Caco-2 (cell line): ENCODE results near the gene CCT5. TPM values are rescaled to one million over a fixed set of nuclear protein-coding genes. Genes with fewer than 3 reads are reported as not detected.

Experiments used
- BruUV-seq: library from RNA; stranded (reverse); fragments of 400-500 nt; replicated peaks from 2 replicates; lab custom pipeline; 2021; lab: Mats Ljungman, UMichigan
- CTCF ChIA-PET: fragments of 300-600 bp; sonication (Branson Sonifier 250); formaldehyde crosslinking; loops from one replicate; lab custom pipeline; 2022; ENCODE audit warnings: antibody characterized with exemption; lab: Charles Lee
- POLR2A ChIA-PET: fragments of 300-600 bp; sonication (Branson Sonifier 250); formaldehyde crosslinking; loops from one replicate; lab custom pipeline; 2022; ENCODE audit warnings: antibody characterized with exemption; lab: Charles Lee
- DNase-seq, 2 experiments: peaks; one replicate each; pipeline versions ENCODE4 v3.0.0 to v3.0.0-alpha.2; 2020 to 2022
- H3K27me3 ChIP-seq: replicated peaks from 2 replicates; pipeline ENCODE4 v1.6.0; 2011; ENCODE audit warnings: low read length; ENCODE audit not compliant: control insufficient read depth, insufficient read depth
- H3K36me3 ChIP-seq: 2 replicates; pipeline ENCODE4 v1.5.1; 2011; ENCODE audit warnings: low read length; ENCODE audit not compliant: control insufficient read depth, insufficient read depth
- H3K4me1 ChIP-seq: fragments of 250-450 bp; sonication (Bioruptor Pico); 2 replicates; pipeline ENCODE4 v1.5.1; 2020; ENCODE audit warnings: mild to moderate bottlenecking
- H3K4me3 ChIP-seq: 2 replicates; pipeline ENCODE4 v1.5.1; 2011; ENCODE audit warnings: low read depth, mild to moderate bottlenecking, control low read depth, low read length
- H3K9me3 ChIP-seq: fragments of 250-450 bp; sonication (Bioruptor Pico); 2 replicates; pipeline ENCODE4 v1.5.1; 2020; ENCODE audit warnings: mild to moderate bottlenecking, moderate library complexity
- H3K27ac Mint-ChIP-seq: one replicate; pipeline ENCODE4 v1.8.0; 2022; ENCODE audit warnings: mixed read lengths; ENCODE audit not compliant: unreplicated experiment
- H3K27me3 Mint-ChIP-seq: one replicate; pipeline ENCODE4 v1.8.0; 2022; ENCODE audit warnings: mixed read lengths; ENCODE audit not compliant: insufficient read depth, unreplicated experiment
- H3K36me3 Mint-ChIP-seq: one replicate; pipeline ENCODE4 v1.8.0; 2022; ENCODE audit warnings: mild to moderate bottlenecking, mixed read lengths; ENCODE audit not compliant: insufficient read depth, unreplicated experiment
- H3K4me1 Mint-ChIP-seq: one replicate; pipeline ENCODE4 v1.8.0; 2022; ENCODE audit warnings: low read depth, mixed read lengths; ENCODE audit not compliant: unreplicated experiment
- H3K4me3 Mint-ChIP-seq: one replicate; pipeline ENCODE4 v1.8.0; 2022; ENCODE audit warnings: mild to moderate bottlenecking, moderate library complexity, mixed read lengths; ENCODE audit not compliant: unreplicated experiment
- H3K9me3 Mint-ChIP-seq: one replicate; pipeline ENCODE4 v1.8.0; 2022; ENCODE audit warnings: mixed read lengths; ENCODE audit not compliant: unreplicated experiment
- CTCF ChIP-seq, 2 experiments: fragments of 200-600 bp in 1 of 2; IDR thresholded peaks; 1 replicate in 1 of 2; 2 replicates in 1 of 2; pipeline versions ENCODE4 v1.5.1 to v1.8.0; 2011 to 2022; ENCODE audit warnings: antibody characterized with exemption in 1 of 2, control low read depth in 1 of 2, inconsistent platforms in 1 of 2, low read depth in 1 of 2, low read length in 1 of 2, mild to moderate bottlenecking in 1 of 2, moderate library complexity in 1 of 2; ENCODE audit not compliant: insufficient read depth in 1 of 2, severe bottlenecking in 1 of 2, unreplicated experiment in 1 of 2
- intact Hi-C: fragments of 100-400 bp; cut with micrococcal nuclease; formaldehyde crosslinking; loops from one replicate; pipeline ENCODE4 v1.10.0; 2022; ENCODE audit not compliant: unreplicated experiment
- total RNA-seq: library from RNA; stranded (reverse); gene quantifications from 2 replicates; pipeline ENCODE4 v1.2.3, GENCODE V29; 2022

CCT5 gene
- total RNA-seq, 1 experiment from 2014 or later: 462 TPM

GRCh38 chr5:10293907-10294662 is 44.0 kb downstream of the CCT5 start:
- H3K4me3 Mint-ChIP-seq: no peak overlapping the region
- no peaks in the 10 kb centered on the region for H3K36me3 Mint-ChIP-seq
- TF ChIP-seq CTCF (IDR thresholded peaks at IDR 0.05; ENCODE audit: insufficient read depth in 1 of 2, low read depth in 1 of 2, low read length in 1 of 2, severe bottlenecking in 1 of 2, unreplicated experiment in 1 of 2): no peak
- ChIA-PET CTCF (interaction anchor here (0.7 kb wide), 1 partner anchor 76 kb away, joined by 4 read pairs; no protein-coding TSS in a partner anchor), POLR2A (no interaction called here)
- Histone ChIP-seq H3K36me3 (0 out of 2 replicates have a peak, but pooled peaks cover 2% of the 10 kb centered on the region), H3K4me3 (no peak overlapping the region), H3K4me1 (no peaks in the 10 kb centered on the region), H3K27me3 (no peaks in the 10 kb centered on the region), H3K9me3 (no peaks in the 10 kb centered on the region)
- H3K4me1 Mint-ChIP-seq: no peaks in the 10 kb centered on the region
- intact Hi-C loops: no loop called here
- H3K27ac Mint-ChIP-seq: no peak overlapping the region
- H3K9me3 Mint-ChIP-seq: no peaks in the 10 kb centered on the region
- no TSS peak for BruUV-seq
- no peak for DNase-seq
- H3K27me3 Mint-ChIP-seq: no peaks in the 10 kb centered on the region

GRCh38 chr5:10295619-10296326 is 45.7 kb downstream of the CCT5 start:
- no peak for DNase-seq
- TF ChIP-seq CTCF (IDR thresholded peaks at IDR 0.05; ENCODE audit: insufficient read depth in 1 of 2, low read depth in 1 of 2, low read length in 1 of 2, severe bottlenecking in 1 of 2, unreplicated experiment in 1 of 2): no peak
- Histone ChIP-seq H3K4me1 (no peaks in the 10 kb centered on the region), H3K27me3 (no peaks in the 10 kb centered on the region), H3K9me3 (no peaks in the 10 kb centered on the region), H3K36me3 (0 out of 2 replicates have a peak, but pooled peaks cover 2% of the 10 kb centered on the region), H3K4me3 (no peak overlapping the region)
- no peak overlapping the region for H3K4me3 Mint-ChIP-seq
- no peaks in the 10 kb centered on the region for H3K27me3 Mint-ChIP-seq
- no TSS peak for BruUV-seq
- H3K4me1 Mint-ChIP-seq: no peaks in the 10 kb centered on the region
- CTCF ChIA-PET: no interaction called here
- H3K9me3 Mint-ChIP-seq: no peaks in the 10 kb centered on the region
- POLR2A ChIA-PET: no interaction called here
- intact Hi-C loops: no loop called here
- no peak overlapping the region for H3K27ac Mint-ChIP-seq
- H3K36me3 Mint-ChIP-seq: no peaks in the 10 kb centered on the region

DNA sequence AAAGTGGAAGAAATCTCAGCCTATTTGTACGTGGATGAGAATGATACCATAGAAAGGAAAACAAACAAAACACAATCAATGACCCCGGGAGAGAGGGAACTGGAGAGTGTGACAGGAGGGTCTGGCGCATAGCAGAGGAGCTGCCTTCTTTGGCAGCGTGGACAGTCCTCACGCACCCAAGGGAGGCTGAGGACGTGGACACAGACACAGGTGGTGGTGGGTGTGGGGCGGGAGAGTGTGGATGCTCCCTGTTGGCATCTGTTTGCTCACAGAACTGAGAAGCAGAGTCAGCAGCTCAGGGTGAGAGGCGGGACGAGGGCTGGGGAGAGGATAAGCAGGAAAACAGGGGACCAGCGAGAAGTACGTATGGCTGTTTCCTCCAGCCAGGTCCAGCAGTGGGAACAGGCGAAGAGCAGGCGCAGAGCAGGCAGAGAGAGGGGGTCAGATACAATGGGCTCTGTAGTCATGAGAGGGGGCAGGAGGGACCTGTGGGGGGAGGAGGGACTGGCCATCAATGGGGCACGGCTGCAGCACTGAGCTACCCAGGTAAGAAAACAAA is 47.6 kb downstream of the CCT5 start:
- H3K9me3 Mint-ChIP-seq: peaks cover under 1% of the 10 kb centered on the region
- H3K36me3 ChIP-seq: 0 out of 2 replicates have a peak, but pooled peaks cover 2% of the 10 kb centered on the region
- intact Hi-C loops: no loop called here
- TF ChIP-seq CTCF (IDR thresholded peaks at IDR 0.05; ENCODE audit: insufficient read depth in 1 of 2, low read depth in 1 of 2, low read length in 1 of 2, severe bottlenecking in 1 of 2, unreplicated experiment in 1 of 2): no peak
- POLR2A ChIA-PET: no interaction called here
- H3K4me3 ChIP-seq: no peak overlapping the region
- H3K36me3 Mint-ChIP-seq: no peaks in the 10 kb centered on the region
- no peak overlapping the region for H3K27ac Mint-ChIP-seq
- no peaks in the 10 kb centered on the region for H3K27me3 Mint-ChIP-seq
- no peak overlapping the region for H3K4me3 Mint-ChIP-seq
- CTCF ChIA-PET: no interaction called here
- no peak for DNase-seq
- no peaks in the 10 kb centered on the region for H3K9me3 ChIP-seq
- no TSS peak for BruUV-seq
- H3K4me1 ChIP-seq: no peaks in the 10 kb centered on the region
- H3K27me3 ChIP-seq: no peaks in the 10 kb centered on the region
- no peaks in the 10 kb centered on the region for H3K4me1 Mint-ChIP-seq
